ENCODE measurements around the gene HS1BP3. TPM values are rescaled to one million over a fixed set of nuclear protein-coding genes. Genes with fewer than 3 reads are reported as not detected.

HS1BP3 gene
- total RNA-seq, 1 donor from 2014 or later = 16.5 TPM

DNA sequence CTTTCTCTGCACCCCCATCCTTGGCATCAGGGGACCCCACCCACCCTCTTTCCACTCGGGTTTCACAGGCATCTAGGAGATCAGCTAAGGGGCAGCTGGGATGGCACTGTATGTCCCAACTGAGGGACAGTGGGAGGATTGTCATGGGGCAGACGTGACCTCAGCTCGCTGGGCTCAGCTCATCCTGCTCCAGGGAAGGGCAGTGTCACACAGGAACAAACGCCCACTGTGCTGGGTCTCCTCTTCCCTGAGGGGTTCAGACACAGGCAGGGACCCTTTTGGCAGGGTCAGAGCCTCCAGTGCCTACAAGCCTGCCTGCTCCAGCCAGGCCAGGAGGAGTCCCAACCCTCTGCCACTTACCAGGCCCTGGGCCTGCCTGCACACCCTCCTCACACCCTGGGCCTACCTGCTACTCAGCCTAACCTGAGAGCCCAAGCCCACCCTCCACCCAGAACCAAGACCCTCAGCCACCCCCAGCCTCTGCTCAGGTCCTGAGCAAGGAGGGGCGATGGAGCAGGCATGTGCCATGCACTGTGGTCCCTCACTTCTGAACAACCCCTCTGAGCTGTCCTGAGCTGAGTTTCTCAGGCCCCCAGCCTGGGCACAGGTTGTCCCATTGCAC lies 68.2 kb downstream of the HS1BP3 start:
- Mint-ChIP-seq H3K36me3 (no peaks in the 10 kb centered on the region), H3K9me3 (no peaks in the 10 kb centered on the region), H3K4me3 (no peak overlapping the region), H3K27me3 (ENCODE audit: low read depth) (no peaks in the 10 kb centered on the region), H3K27ac (peak overlapping the region; percentile 93), H3K4me1 (peaks cover 47% of the 10 kb centered on the region)
- DNase-seq (ENCODE audit: low spot score in 2 of 2, unreplicated experiment in 2 of 2) = no peak
- TF ChIP-seq, protein P1, sequence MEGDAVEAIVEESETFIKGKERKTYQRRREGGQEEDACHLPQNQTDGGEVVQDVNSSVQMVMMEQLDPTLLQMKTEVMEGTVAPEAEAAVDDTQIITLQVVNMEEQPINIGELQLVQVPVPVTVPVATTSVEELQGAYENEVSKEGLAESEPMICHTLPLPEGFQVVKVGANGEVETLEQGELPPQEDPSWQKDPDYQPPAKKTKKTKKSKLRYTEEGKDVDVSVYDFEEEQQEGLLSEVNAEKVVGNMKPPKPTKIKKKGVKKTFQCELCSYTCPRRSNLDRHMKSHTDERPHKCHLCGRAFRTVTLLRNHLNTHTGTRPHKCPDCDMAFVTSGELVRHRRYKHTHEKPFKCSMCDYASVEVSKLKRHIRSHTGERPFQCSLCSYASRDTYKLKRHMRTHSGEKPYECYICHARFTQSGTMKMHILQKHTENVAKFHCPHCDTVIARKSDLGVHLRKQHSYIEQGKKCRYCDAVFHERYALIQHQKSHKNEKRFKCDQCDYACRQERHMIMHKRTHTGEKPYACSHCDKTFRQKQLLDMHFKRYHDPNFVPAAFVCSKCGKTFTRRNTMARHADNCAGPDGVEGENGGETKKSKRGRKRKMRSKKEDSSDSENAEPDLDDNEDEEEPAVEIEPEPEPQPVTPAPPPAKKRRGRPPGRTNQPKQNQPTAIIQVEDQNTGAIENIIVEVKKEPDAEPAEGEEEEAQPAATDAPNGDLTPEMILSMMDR (IDR thresholded peaks at IDR 0.05; ENCODE audit: unreplicated experiment) = no peak

DNA sequence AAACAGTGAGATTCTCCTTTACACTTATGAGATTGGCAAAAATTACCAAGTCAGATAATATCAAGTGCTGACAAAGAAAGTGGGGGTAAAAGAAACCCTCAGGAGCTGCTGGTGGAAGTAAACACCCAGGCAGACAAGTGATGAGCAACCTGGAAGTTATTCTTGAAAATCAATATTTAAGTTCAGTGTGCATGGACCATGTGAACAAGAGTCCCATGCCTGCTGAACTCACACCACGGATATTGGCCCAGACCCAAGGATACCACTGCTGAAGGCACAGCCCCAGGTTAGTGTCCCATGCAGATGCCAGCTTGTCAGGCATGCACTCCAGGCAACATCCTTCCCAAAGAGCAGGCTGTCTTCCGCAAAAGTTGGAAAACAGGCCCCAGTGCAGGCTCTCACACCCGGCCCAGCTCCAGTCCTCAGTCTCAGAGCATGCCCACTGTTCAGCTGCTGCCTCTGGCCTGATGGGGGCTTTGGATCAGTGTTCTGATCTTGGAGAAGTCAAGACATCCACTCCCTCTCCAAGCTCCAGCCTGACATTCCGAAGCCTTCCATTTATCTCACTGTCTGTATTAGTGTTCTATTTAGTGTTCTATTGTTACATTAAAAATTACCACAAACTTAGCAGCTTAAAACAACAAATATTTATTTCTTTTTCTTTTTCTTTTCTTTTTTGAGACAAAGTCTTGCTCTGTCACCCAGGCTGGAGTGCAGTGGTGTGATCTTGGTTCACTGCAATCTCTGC lies 70.0 kb downstream of the HS1BP3 start:
- Mint-ChIP-seq H3K4me1 (peaks cover 53% of the 10 kb centered on the region), H3K9me3 (no peaks in the 10 kb centered on the region), H3K27me3 (ENCODE audit: low read depth) (no peaks in the 10 kb centered on the region), H3K4me3 (no peak overlapping the region), H3K36me3 (no peaks in the 10 kb centered on the region), H3K27ac (peak overlapping the region; percentile 50)
- TF ChIP-seq, protein P1 (IDR thresholded peaks at IDR 0.05; ENCODE audit: unreplicated experiment) = no peak
- no peak for DNase-seq (ENCODE audit: low spot score in 2 of 2, unreplicated experiment in 2 of 2)

GRCh38 chr2:20579866-20580265 lies 71.0 kb downstream of the HS1BP3 start:
- Mint-ChIP-seq H3K4me3 (no peak overlapping the region), H3K27ac (peak overlapping the region; percentile 90), H3K9me3 (no peaks in the 10 kb centered on the region), H3K4me1 (peaks cover 49% of the 10 kb centered on the region), H3K27me3 (ENCODE audit: low read depth) (no peaks in the 10 kb centered on the region), H3K36me3 (no peaks in the 10 kb centered on the region)
- TF ChIP-seq, protein P1 (IDR thresholded peaks at IDR 0.05; ENCODE audit: unreplicated experiment) = no peak
- no peak for DNase-seq (ENCODE audit: low spot score in 2 of 2, unreplicated experiment in 2 of 2)

DNA sequence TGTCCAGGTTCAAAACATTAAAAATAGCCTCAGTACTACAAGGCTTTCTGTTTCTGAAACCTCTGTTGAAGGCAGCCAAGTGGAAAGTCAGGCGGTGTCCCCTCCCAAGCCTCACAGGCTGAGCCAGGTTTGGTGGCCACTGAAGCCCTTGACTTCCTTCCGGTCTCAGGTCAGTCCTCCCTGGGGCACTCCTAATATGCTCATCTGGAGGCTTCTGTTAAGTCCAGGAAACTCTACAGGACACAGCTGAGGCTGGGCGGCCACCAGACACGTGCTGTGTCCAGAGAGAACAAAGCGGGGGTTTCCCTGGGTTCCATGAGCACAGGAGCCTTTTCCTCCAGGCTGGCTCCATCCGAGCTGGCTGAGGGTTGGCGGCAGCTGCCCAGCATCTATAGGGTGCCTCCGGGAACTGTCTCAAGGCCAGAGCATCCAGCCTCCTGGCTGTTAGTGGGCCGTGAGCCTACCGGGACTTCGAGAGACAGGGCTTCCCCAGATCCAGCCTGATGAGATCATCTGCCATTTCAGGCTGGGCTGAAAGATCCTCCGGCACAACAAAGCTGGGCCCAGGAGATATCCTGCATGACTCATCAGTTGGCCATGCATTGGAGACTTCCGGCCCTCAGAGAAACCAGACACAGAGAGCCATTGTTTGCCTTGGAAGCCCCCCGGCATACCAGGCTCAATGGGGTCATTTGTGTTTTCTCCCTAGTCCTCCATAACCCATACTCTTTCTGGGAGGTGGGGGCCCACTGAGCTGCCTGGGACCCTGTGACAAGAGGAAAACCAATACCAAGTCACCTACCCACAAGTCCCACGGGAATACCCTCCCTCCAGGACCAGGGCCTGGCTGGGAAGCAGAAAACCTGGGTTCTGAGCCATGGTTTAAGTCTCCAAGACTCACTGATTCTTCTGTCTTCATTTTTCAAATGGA lies 71.7 kb downstream of the HS1BP3 start:
- Mint-ChIP-seq H3K9me3 (no peaks in the 10 kb centered on the region), H3K27ac (peak overlapping the region; percentile 90), H3K4me3 (no peak overlapping the region), H3K4me1 (peaks cover 46% of the 10 kb centered on the region), H3K36me3 (no peaks in the 10 kb centered on the region), H3K27me3 (ENCODE audit: low read depth) (no peaks in the 10 kb centered on the region)
- peak in 1 of 2 experiments; percentile 62 for DNase-seq (ENCODE audit: low spot score in 2 of 2, unreplicated experiment in 2 of 2)
- TF ChIP-seq, protein P1 (IDR thresholded peaks at IDR 0.05; ENCODE audit: unreplicated experiment) = no peak

DNA sequence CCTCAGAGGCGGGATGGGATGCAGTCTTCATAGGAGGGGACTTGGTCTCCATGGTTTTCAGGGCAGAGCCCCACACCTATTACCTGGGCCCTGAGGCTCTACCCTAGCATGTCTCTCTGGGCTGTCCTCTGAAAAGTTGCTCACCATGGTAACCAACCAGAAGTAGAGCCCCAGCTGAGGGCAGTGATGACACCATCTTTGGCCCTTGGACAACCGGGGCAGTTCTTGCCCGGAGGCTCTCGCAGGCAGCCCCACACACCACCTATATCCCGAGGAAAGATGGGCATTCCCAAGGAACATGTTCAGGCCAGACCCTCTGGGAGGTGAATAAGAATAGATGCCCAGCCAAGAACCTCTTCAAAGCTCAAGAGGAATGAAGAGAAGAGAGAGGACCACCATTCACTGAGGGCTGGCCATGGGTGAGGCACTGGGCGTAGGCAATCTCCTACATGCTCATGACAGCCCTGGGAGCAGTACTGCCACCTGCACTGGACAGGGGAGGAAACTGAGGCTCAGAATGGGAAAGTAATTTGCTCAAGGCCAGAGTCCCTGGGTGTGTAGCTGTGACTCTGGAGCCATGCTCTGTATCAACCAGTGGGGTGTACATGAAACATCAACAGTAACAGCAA lies 72.5 kb downstream of the HS1BP3 start:
- peaks cover 47% of the 10 kb centered on the region for H3K4me1 Mint-ChIP-seq
- TF ChIP-seq, protein P1 (IDR thresholded peaks at IDR 0.05; ENCODE audit: unreplicated experiment) = no peak
- H3K27ac Mint-ChIP-seq = peak overlapping the region; percentile 90
- H3K36me3 Mint-ChIP-seq = no peaks in the 10 kb centered on the region
- no peak overlapping the region for H3K4me3 Mint-ChIP-seq
- no peaks in the 10 kb centered on the region for H3K27me3 Mint-ChIP-seq (ENCODE audit: low read depth)
- no peak for DNase-seq (ENCODE audit: low spot score in 2 of 2, unreplicated experiment in 2 of 2)
- no peaks in the 10 kb centered on the region for H3K9me3 Mint-ChIP-seq

All from mesothelial cell of epicardium (in vitro differentiated cells).